Measurements from ENCODE around the gene TMC1. TPM values are rescaled to one million over a fixed set of nuclear protein-coding genes. Genes with fewer than 3 reads are reported as not detected.

The TMC1 gene
- total RNA-seq, 1 experiment from 2014 or later: 5.5 TPM

GRCh38 chr9:72661401-72662135 is 140.2 kb downstream of the TMC1 start:
- no peak for DNase-seq
- Histone ChIP-seq H3K9me2 (ENCODE audit: insufficient read depth) (no peaks in the 10 kb centered on the region), H3K9me3 (ENCODE audit: insufficient read depth, low read depth) (no peaks in the 10 kb centered on the region), H2AFZ (no peak overlapping the region), H3K79me2 (ENCODE audit: low read depth) (no peaks in the 10 kb centered on the region), H3F3A (ENCODE audit: insufficient read depth, low read depth) (no peaks in the 10 kb centered on the region), H3K4me3 (no peak overlapping the region), H4K20me1 (ENCODE audit: insufficient read depth) (no peaks in the 10 kb centered on the region), H3K4me1 (replicated peaks; ENCODE audit: insufficient read depth) (no peaks in the 10 kb centered on the region), H3K36me3 (ENCODE audit: low read depth) (no peaks in the 10 kb centered on the region), H3K27ac (no peak overlapping the region), H3K4me2 (no peak overlapping the region), H3K27me3 (ENCODE audit: insufficient read depth, low read depth) (no peaks in the 10 kb centered on the region)
- POLR2A ChIA-PET (ENCODE audit: unreplicated experiment): no interaction called here
- no TSS peak for BruUV-seq (replicated peaks)
- CTCF ChIA-PET: no interaction called here
- no peak for TF ChIP-seq EZH2 (IDR thresholded peaks at IDR 0.05; ENCODE audit: low read depth)
- TF ChIP-seq, protein P1, sequence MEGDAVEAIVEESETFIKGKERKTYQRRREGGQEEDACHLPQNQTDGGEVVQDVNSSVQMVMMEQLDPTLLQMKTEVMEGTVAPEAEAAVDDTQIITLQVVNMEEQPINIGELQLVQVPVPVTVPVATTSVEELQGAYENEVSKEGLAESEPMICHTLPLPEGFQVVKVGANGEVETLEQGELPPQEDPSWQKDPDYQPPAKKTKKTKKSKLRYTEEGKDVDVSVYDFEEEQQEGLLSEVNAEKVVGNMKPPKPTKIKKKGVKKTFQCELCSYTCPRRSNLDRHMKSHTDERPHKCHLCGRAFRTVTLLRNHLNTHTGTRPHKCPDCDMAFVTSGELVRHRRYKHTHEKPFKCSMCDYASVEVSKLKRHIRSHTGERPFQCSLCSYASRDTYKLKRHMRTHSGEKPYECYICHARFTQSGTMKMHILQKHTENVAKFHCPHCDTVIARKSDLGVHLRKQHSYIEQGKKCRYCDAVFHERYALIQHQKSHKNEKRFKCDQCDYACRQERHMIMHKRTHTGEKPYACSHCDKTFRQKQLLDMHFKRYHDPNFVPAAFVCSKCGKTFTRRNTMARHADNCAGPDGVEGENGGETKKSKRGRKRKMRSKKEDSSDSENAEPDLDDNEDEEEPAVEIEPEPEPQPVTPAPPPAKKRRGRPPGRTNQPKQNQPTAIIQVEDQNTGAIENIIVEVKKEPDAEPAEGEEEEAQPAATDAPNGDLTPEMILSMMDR (conservative IDR thresholded peaks at IDR 0.05): no peak
- intact Hi-C loops (cut with micrococcal nuclease; ENCODE audit: unreplicated experiment): no loop called here

DNA sequence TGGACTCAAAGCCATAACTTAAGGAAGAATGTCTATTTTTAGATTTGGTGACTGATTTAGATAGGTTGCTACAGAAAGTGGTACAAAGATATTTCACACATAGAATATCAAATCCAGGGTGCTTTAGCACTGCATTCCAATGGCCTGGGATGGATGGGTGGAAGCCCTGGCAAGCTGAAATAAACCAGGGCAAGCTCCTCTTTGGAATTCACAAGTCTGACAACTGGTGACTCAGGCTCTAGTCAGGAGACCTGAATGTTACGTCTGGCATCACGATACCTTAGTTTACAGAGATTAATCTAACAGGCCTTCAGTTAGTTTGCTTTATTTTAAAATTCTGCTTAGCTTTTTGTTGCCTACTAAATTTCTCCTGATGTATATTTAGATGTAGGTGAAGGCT is 144.0 kb downstream of the TMC1 start:
- Histone ChIP-seq H3K79me2 (ENCODE audit: low read depth) (no peaks in the 10 kb centered on the region), H3K27ac (no peak overlapping the region), H3F3A (ENCODE audit: insufficient read depth, low read depth) (no peaks in the 10 kb centered on the region; the same call in 1 of the 2 replicates), H3K9me2 (ENCODE audit: insufficient read depth) (no peaks in the 10 kb centered on the region), H3K4me2 (no peak overlapping the region), H3K27me3 (ENCODE audit: insufficient read depth, low read depth) (no peaks in the 10 kb centered on the region), H3K36me3 (ENCODE audit: low read depth) (no peaks in the 10 kb centered on the region), H2AFZ (no peak overlapping the region), H3K9me3 (ENCODE audit: insufficient read depth, low read depth) (no peaks in the 10 kb centered on the region), H3K4me3 (no peak overlapping the region), H4K20me1 (ENCODE audit: insufficient read depth) (no peaks in the 10 kb centered on the region), H3K4me1 (replicated peaks; ENCODE audit: insufficient read depth) (peaks cover 9% of the 10 kb centered on the region)
- ChIA-PET CTCF (no interaction called here), POLR2A (ENCODE audit: unreplicated experiment) (interaction anchor here (0.6 kb wide), 2 partner anchors 88 to 581 kb away, joined by 5 to 6 read pairs; no protein-coding TSS in a partner anchor)
- intact Hi-C loops (cut with micrococcal nuclease; ENCODE audit: unreplicated experiment): no loop called here
- no TSS peak for BruUV-seq (replicated peaks)
- DNase-seq: peak; percentile 37 to 45
- TF ChIP-seq EZH2 (IDR thresholded peaks at IDR 0.05; ENCODE audit: low read depth): no peak
- TF ChIP-seq, protein P1 (conservative IDR thresholded peaks at IDR 0.05): no peak

GRCh38 chr9:72667181-72667580 is 145.8 kb downstream of the TMC1 start:
- intact Hi-C loops (cut with micrococcal nuclease; ENCODE audit: unreplicated experiment): no loop called here
- H3K9me3 ChIP-seq (ENCODE audit: insufficient read depth, low read depth): no peaks in the 10 kb centered on the region
- BruUV-seq (replicated peaks): no TSS peak
- no peak overlapping the region for H3K4me2 ChIP-seq
- POLR2A ChIA-PET (ENCODE audit: unreplicated experiment): interaction anchor here (0.7 kb wide), 3 partner anchors 9 to 528 kb away, joined by 3 to 6 read pairs (median 6); no protein-coding TSS in a partner anchor
- H3K9me2 ChIP-seq (ENCODE audit: insufficient read depth): no peaks in the 10 kb centered on the region
- peak overlapping the region; percentile 45; the same call in 1 of the 2 replicates for H2AFZ ChIP-seq
- peak overlapping the region; percentile 35 for H3K27ac ChIP-seq
- TF ChIP-seq, protein P1 (conservative IDR thresholded peaks at IDR 0.05): no peak
- no peak for TF ChIP-seq EZH2 (IDR thresholded peaks at IDR 0.05; ENCODE audit: low read depth)
- H3K4me1 ChIP-seq (replicated peaks; ENCODE audit: insufficient read depth): peaks cover 9% of the 10 kb centered on the region
- H3K36me3 ChIP-seq (ENCODE audit: low read depth): no peaks in the 10 kb centered on the region
- H4K20me1 ChIP-seq (ENCODE audit: insufficient read depth): no peaks in the 10 kb centered on the region
- DNase-seq: peak; percentile 6 to 62
- CTCF ChIA-PET: no interaction called here
- no peak overlapping the region for H3K4me3 ChIP-seq
- H3K27me3 ChIP-seq (ENCODE audit: insufficient read depth, low read depth): no peaks in the 10 kb centered on the region
- no peaks in the 10 kb centered on the region; the same call in 1 of the 2 replicates for H3F3A ChIP-seq (ENCODE audit: insufficient read depth, low read depth)
- no peaks in the 10 kb centered on the region for H3K79me2 ChIP-seq (ENCODE audit: low read depth)

All from PC-9 (cell line).